Kidney glomerular epithelial cell (primary cell): ENCODE measurements around the gene STK26.
"Not testable (repeated sequence)": the region's sequence is repeated elsewhere in the genome, so short reads cannot be mapped to it uniquely, and the experiment has no call there.

Experiments
- DNase-seq: peaks from one replicate; lab custom pipeline; 2025; lab: John Stamatoyannopoulos, UW

The STK26 gene

GRCh38 chrX:132094164-132094563, 71.1 kb downstream of the STK26 start:
- no peak for DNase-seq

GRCh38 chrX:132098704-132099103, 75.6 kb downstream of the STK26 start:
- not testable (repeated sequence) for DNase-seq

- DNase-seq = no peak
Observed at GRCh38 chrX:132101206-132101605, 78.1 kb downstream of the STK26 start.

- DNase-seq = no peak
Observed at GRCh38 chrX:132101799-132102198, 78.7 kb downstream of the STK26 start.

- no peak for DNase-seq
Observed at GRCh38 chrX:132107291-132107690, 84.2 kb downstream of the STK26 start.

- no peak for DNase-seq
Observed at GRCh38 chrX:132114607-132115006, 91.5 kb downstream of the STK26 start.

GRCh38 chrX:132115792-132116191, 92.7 kb downstream of the STK26 start:
- DNase-seq = no peak

- DNase-seq = no peak
Observed at GRCh38 chrX:132118358-132118757, 95.3 kb downstream of the STK26 start.

GRCh38 chrX:132119283-132119682, 96.2 kb downstream of the STK26 start:
- no peak for DNase-seq

- no peak for DNase-seq
Observed at GRCh38 chrX:132119821-132120515, 96.9 kb downstream of the STK26 start.

- DNase-seq = no peak
Observed at GRCh38 chrX:132120913-132121312, 97.8 kb downstream of the STK26 start.
